ENCODE results near the gene EID2.

The EID2 gene

GRCh38 chr19:39539518-39540332 is at the start of gene EID2:
EID2 (minus strand) TSS chr19:39540161; CDS start chr19:39540079, 82 bp downstream.
- Mint-ChIP-seq H3K27me3 (ENCODE audit: low read depth) (no peaks in the 10 kb centered on the region), H3K4me1 (ENCODE audit: low read depth) (peaks cover 25% of the 10 kb centered on the region), H3K4me3 (peak within 1 kb of the TSS; percentile 89), H3K9me3 (no peaks in the 10 kb centered on the region), H3K36me3 (ENCODE audit: low read depth) (peaks cover 7% of the 10 kb centered on the region), H3K27ac (peak within 1 kb of the TSS; percentile 88)

- Mint-ChIP-seq H3K9me3 (no peaks in the 10 kb centered on the region), H3K4me3 (no peak overlapping the region), H3K4me1 (ENCODE audit: low read depth) (peaks cover 2% of the 10 kb centered on the region), H3K36me3 (ENCODE audit: low read depth) (no peaks in the 10 kb centered on the region), H3K27ac (no peak overlapping the region), H3K27me3 (ENCODE audit: low read depth) (peaks cover 4% of the 10 kb centered on the region)
Measured at GRCh38 chr19:39588066-39588465, 48.1 kb upstream of the EID2 start.

- peaks cover 4% of the 10 kb centered on the region for H3K27me3 Mint-ChIP-seq (ENCODE audit: low read depth)
Measured at GRCh38 chr19:39587496-39587895, 47.5 kb upstream of the EID2 start.

GRCh38 chr19:39582891-39583625 is 43.1 kb upstream of the EID2 start:
- Mint-ChIP-seq H3K36me3 (ENCODE audit: low read depth) (peaks cover 2% of the 10 kb centered on the region), H3K4me1 (ENCODE audit: low read depth) (peaks cover 2% of the 10 kb centered on the region), H3K27me3 (ENCODE audit: low read depth) (no peaks in the 10 kb centered on the region), H3K4me3 (no peak overlapping the region), H3K27ac (no peak overlapping the region), H3K9me3 (peaks cover 12% of the 10 kb centered on the region)

More at GRCh38 chr19:39587496-39587895, 47.5 kb upstream of the EID2 start:
- H3K36me3 Mint-ChIP-seq (ENCODE audit: low read depth), result no peaks in the 10 kb centered on the region
- H3K4me1 Mint-ChIP-seq (ENCODE audit: low read depth), result peaks cover 2% of the 10 kb centered on the region
- H3K4me3 Mint-ChIP-seq, result no peak overlapping the region
- H3K27ac Mint-ChIP-seq, result no peak overlapping the region
- no peaks in the 10 kb centered on the region for H3K9me3 Mint-ChIP-seq

GRCh38 chr19:39582442-39582841 is 42.5 kb upstream of the EID2 start:
- H3K4me1 Mint-ChIP-seq (ENCODE audit: low read depth), result peaks cover 2% of the 10 kb centered on the region
- peaks cover 2% of the 10 kb centered on the region for H3K27me3 Mint-ChIP-seq (ENCODE audit: low read depth)
- no peak overlapping the region for H3K4me3 Mint-ChIP-seq

GRCh38 chr19:39568604-39569003 is 28.6 kb upstream of the EID2 start:
- Mint-ChIP-seq H3K27me3 (ENCODE audit: low read depth) (peaks cover 10% of the 10 kb centered on the region), H3K36me3 (ENCODE audit: low read depth) (no peaks in the 10 kb centered on the region)

More at GRCh38 chr19:39582442-39582841, 42.5 kb upstream of the EID2 start:
- Mint-ChIP-seq H3K9me3 (peaks cover 14% of the 10 kb centered on the region), H3K27ac (no peak overlapping the region), H3K36me3 (ENCODE audit: low read depth) (peaks cover 2% of the 10 kb centered on the region)

GRCh38 chr19:39566064-39566463 is 26.1 kb upstream of the EID2 start:
- H3K27me3 Mint-ChIP-seq (ENCODE audit: low read depth), result peaks cover 4% of the 10 kb centered on the region
- no peaks in the 10 kb centered on the region for H3K9me3 Mint-ChIP-seq
- H3K27ac Mint-ChIP-seq, result no peak overlapping the region
- no peaks in the 10 kb centered on the region for H3K36me3 Mint-ChIP-seq (ENCODE audit: low read depth)
- peaks cover 4% of the 10 kb centered on the region for H3K4me1 Mint-ChIP-seq (ENCODE audit: low read depth)
- no peak overlapping the region for H3K4me3 Mint-ChIP-seq

More at GRCh38 chr19:39568604-39569003, 28.6 kb upstream of the EID2 start:
- Mint-ChIP-seq H3K4me3 (no peak overlapping the region), H3K27ac (no peak overlapping the region), H3K4me1 (ENCODE audit: low read depth) (peaks cover 4% of the 10 kb centered on the region), H3K9me3 (peaks cover 9% of the 10 kb centered on the region)

- H3K27ac Mint-ChIP-seq, result no peak overlapping the region
- H3K4me3 Mint-ChIP-seq, result no peak overlapping the region
- H3K9me3 Mint-ChIP-seq, result no peaks in the 10 kb centered on the region
- no peaks in the 10 kb centered on the region for H3K27me3 Mint-ChIP-seq (ENCODE audit: low read depth)
- no peaks in the 10 kb centered on the region for H3K36me3 Mint-ChIP-seq (ENCODE audit: low read depth)
- H3K4me1 Mint-ChIP-seq (ENCODE audit: low read depth), result peaks cover 7% of the 10 kb centered on the region
Measured at GRCh38 chr19:39563408-39563807, 23.4 kb upstream of the EID2 start.

- no peaks in the 10 kb centered on the region for H3K36me3 Mint-ChIP-seq (ENCODE audit: low read depth)
- H3K9me3 Mint-ChIP-seq, result no peaks in the 10 kb centered on the region
- peak overlapping the region; percentile 78 for H3K27ac Mint-ChIP-seq
- H3K4me1 Mint-ChIP-seq (ENCODE audit: low read depth), result peaks cover 18% of the 10 kb centered on the region
- H3K27me3 Mint-ChIP-seq (ENCODE audit: low read depth), result no peaks in the 10 kb centered on the region
- peak overlapping the region; percentile 59 for H3K4me3 Mint-ChIP-seq
Measured at GRCh38 chr19:39558624-39559117, 18.7 kb upstream of the EID2 start.

GRCh38 chr19:39557811-39558623 is 18.1 kb upstream of the EID2 start:
- no peaks in the 10 kb centered on the region for H3K9me3 Mint-ChIP-seq
- H3K36me3 Mint-ChIP-seq (ENCODE audit: low read depth), result no peaks in the 10 kb centered on the region
- no peaks in the 10 kb centered on the region for H3K27me3 Mint-ChIP-seq (ENCODE audit: low read depth)
- H3K27ac Mint-ChIP-seq, result peak overlapping the region; percentile 78
- H3K4me1 Mint-ChIP-seq (ENCODE audit: low read depth), result peaks cover 22% of the 10 kb centered on the region
- peak overlapping the region; percentile 59 for H3K4me3 Mint-ChIP-seq

- H3K9me3 Mint-ChIP-seq, result no peaks in the 10 kb centered on the region
- peaks cover 29% of the 10 kb centered on the region for H3K4me1 Mint-ChIP-seq (ENCODE audit: low read depth)
- no peak overlapping the region for H3K27ac Mint-ChIP-seq
- H3K27me3 Mint-ChIP-seq (ENCODE audit: low read depth), result no peaks in the 10 kb centered on the region
- no peak overlapping the region for H3K4me3 Mint-ChIP-seq
- no peaks in the 10 kb centered on the region for H3K36me3 Mint-ChIP-seq (ENCODE audit: low read depth)
Measured at GRCh38 chr19:39555883-39556282, 15.9 kb upstream of the EID2 start.

- Mint-ChIP-seq H3K9me3 (no peaks in the 10 kb centered on the region), H3K4me3 (no peak overlapping the region), H3K27me3 (ENCODE audit: low read depth) (no peaks in the 10 kb centered on the region), H3K4me1 (ENCODE audit: low read depth) (peaks cover 29% of the 10 kb centered on the region), H3K36me3 (ENCODE audit: low read depth) (no peaks in the 10 kb centered on the region), H3K27ac (no peak overlapping the region)
Measured at GRCh38 chr19:39554701-39555311, 14.8 kb upstream of the EID2 start.

- Mint-ChIP-seq H3K36me3 (ENCODE audit: low read depth) (no peaks in the 10 kb centered on the region), H3K27ac (no peak overlapping the region), H3K27me3 (ENCODE audit: low read depth) (no peaks in the 10 kb centered on the region), H3K4me3 (no peak overlapping the region), H3K4me1 (ENCODE audit: low read depth) (peaks cover 20% of the 10 kb centered on the region), H3K9me3 (no peaks in the 10 kb centered on the region)
Measured at GRCh38 chr19:39553082-39553652, 13.2 kb upstream of the EID2 start.
